Breast epithelium (tissue), 4 donors: ENCODE data around the gene NFASC. TPM values are rescaled to one million over a fixed set of nuclear protein-coding genes. Genes with fewer than 3 reads are reported as not detected.

Experiments
- DNase-seq, 2 donors: peaks; one replicate each; pipeline ENCODE4 v3.0.0-alpha.2; 2019; ENCODE audit warnings: low spot score in 2 of 2
- H3K27ac ChIP-seq, 2 donors: fragments of 200-600 bp; sonication (generic) in 1 of 2; one replicate each; pipeline ENCODE4 v1.5.1; 2016 to 2019; ENCODE audit warnings: mild to moderate bottlenecking in 1 of 2
- H3K27me3 ChIP-seq, 2 donors: fragments of 200-600 bp; sonication (generic) in 1 of 2; one replicate each; pipeline versions ENCODE4 v1.5.1 to v1.6.0; 2017 to 2019; ENCODE audit warnings: control low read depth in 1 of 2, mild to moderate bottlenecking in 1 of 2
- H3K36me3 ChIP-seq: fragments of 200-600 bp; one replicate; pipeline ENCODE4 v1.5.1; 2019
- H3K4me1 ChIP-seq, 2 donors: fragments of 200-600 bp; sonication (generic); one replicate each; pipeline ENCODE4 v1.5.1; 2016 to 2019; ENCODE audit warnings: control low read depth in 1 of 2
- H3K4me3 ChIP-seq, 3 donors: fragments of 200-600 bp; sonication (generic); 1 replicate in 2 of 3; 2 replicates in 1 of 3; pipeline ENCODE4 v1.5.1; 2016 to 2019; ENCODE audit warnings: mild to moderate bottlenecking in 3 of 3, moderate library complexity in 2 of 3
- H3K9me3 ChIP-seq, 2 donors: fragments of 200-600 bp; sonication (generic) in 1 of 2; one replicate each; pipeline ENCODE4 v1.5.1; 2016 to 2019; ENCODE audit warnings: control low read depth in 1 of 2
- POLR2A ChIP-seq: fragments of 450-650 bp; IDR thresholded peaks from one replicate; pipeline ENCODE4 v1.6.1; 2016; ENCODE audit warnings: antibody characterized with exemption, mild to moderate bottlenecking, moderate library complexity
- POLR2AphosphoS5 ChIP-seq, 3 donors: sonication (generic); formaldehyde crosslinking; IDR thresholded peaks; one replicate each; pipeline ENCODE4 v1.6.1; 2017; ENCODE audit warnings: antibody characterized with exemption in 3 of 3
- intact Hi-C: fragments of 100-400 bp; cut with DNase I; formaldehyde crosslinking; loops from one replicate; pipeline ENCODE4 v1.15.1; 2023; ENCODE audit warnings: low total_unique reads
- total RNA-seq, 3 donors: library from RNA; depleted of rRNA; stranded (reverse); fragments of >200 nt; gene quantifications; one replicate each; pipeline ENCODE4 v1.1.0, GENCODE V29; 2016
- TF ChIP-seq, protein P1 (sequence below), 3 donors: fragments of 450-650 bp; IDR thresholded peaks; one replicate each; pipeline ENCODE4 v1.5.1; 2016 to 2017; ENCODE audit warnings: antibody characterized with exemption in 3 of 3, mild to moderate bottlenecking in 3 of 3, moderate library complexity in 3 of 3

Gene NFASC
- total RNA-seq, 3 donors from 2014 or later = 1.6 to 19.5 (median 14.1) TPM

DNA sequence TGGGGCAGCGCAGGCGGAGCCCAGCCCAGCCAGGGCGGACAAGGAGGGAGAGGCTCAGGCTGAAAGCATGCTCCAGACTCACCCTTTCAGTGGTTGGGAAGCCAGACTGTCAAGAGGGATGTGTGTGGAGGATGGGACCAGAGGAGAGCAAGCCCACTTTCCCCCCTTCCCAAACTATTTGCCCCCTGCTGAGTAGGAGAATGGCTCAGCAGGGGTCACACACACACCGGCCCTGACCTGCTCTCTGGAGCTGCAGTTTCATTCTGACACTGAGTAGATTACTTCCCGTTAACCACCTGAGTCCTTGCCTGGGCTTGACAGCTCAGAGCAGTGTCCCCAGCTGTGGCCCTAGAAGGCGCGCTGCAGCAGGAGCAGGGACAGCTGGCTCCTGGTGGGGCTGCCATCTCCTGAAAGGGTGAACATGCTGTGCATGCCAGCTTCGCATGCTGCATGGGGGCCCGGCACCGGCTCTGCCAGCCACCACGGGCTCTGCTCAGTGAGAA, 120.7 kb downstream of the NFASC start:
- no peaks in the 10 kb centered on the region for H3K4me1 ChIP-seq
- no peak overlapping the region for H3K27ac ChIP-seq
- H3K4me3 ChIP-seq = no peak overlapping the region
- no peaks in the 10 kb centered on the region for H3K27me3 ChIP-seq
- no peaks in the 10 kb centered on the region for H3K9me3 ChIP-seq
- H3K36me3 ChIP-seq = no peaks in the 10 kb centered on the region
- no peak for DNase-seq
- no peak for TF ChIP-seq POLR2AphosphoS5 (IDR thresholded peaks at IDR 0.05)
- TF ChIP-seq, protein P1, sequence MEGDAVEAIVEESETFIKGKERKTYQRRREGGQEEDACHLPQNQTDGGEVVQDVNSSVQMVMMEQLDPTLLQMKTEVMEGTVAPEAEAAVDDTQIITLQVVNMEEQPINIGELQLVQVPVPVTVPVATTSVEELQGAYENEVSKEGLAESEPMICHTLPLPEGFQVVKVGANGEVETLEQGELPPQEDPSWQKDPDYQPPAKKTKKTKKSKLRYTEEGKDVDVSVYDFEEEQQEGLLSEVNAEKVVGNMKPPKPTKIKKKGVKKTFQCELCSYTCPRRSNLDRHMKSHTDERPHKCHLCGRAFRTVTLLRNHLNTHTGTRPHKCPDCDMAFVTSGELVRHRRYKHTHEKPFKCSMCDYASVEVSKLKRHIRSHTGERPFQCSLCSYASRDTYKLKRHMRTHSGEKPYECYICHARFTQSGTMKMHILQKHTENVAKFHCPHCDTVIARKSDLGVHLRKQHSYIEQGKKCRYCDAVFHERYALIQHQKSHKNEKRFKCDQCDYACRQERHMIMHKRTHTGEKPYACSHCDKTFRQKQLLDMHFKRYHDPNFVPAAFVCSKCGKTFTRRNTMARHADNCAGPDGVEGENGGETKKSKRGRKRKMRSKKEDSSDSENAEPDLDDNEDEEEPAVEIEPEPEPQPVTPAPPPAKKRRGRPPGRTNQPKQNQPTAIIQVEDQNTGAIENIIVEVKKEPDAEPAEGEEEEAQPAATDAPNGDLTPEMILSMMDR (IDR thresholded peaks at IDR 0.05) = no peak
- TF ChIP-seq POLR2A = no peak
- intact Hi-C loops = no loop called here

DNA sequence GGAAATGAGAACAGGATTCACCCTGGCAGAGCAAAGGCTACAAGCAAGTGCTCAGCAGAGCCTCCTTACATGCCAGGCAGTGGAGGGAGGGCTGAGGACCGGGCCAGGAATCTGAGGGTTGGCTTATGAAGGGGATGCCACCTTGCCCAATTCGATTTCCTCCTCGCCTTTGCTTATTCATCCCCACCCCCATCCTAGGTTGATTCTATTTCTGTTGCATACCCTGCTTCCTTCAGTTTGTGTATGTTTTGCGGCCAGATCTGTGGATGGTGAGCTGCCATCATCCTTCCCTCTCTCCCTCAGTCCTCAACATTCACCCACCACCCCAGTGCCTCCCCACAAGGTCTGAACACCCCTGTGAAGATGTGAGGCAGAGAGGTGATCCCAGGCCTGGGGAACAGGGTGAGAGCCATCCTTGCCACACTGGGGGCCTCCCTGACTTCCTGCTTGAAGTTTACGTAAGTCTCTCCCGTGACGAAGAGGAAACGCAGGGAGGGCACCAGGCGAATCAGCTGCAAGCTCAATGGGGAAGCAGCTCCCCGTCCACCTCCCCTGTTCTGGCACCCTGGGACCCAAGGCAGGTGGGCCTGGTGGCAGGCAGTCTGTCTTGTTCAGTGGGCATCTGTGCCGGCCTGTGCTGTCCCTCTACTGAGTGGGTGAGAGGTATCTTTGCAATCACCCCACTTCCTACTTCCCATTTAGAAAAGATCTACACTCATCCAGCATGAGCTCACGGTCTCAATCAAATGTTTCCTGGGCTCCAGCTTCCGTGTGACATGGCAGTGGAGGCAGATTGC, 121.7 kb downstream of the NFASC start:
- H3K4me3 ChIP-seq = no peak overlapping the region
- H3K4me1 ChIP-seq = no peaks in the 10 kb centered on the region
- H3K9me3 ChIP-seq = no peaks in the 10 kb centered on the region
- no peaks in the 10 kb centered on the region for H3K36me3 ChIP-seq
- TF ChIP-seq, protein P1 (IDR thresholded peaks at IDR 0.05) = no peak
- no peak for TF ChIP-seq POLR2A
- TF ChIP-seq POLR2AphosphoS5 (IDR thresholded peaks at IDR 0.05) = no peak
- H3K27ac ChIP-seq = no peak overlapping the region
- no peaks in the 10 kb centered on the region for H3K27me3 ChIP-seq
- intact Hi-C loops = no loop called here
- DNase-seq = no peak

DNA sequence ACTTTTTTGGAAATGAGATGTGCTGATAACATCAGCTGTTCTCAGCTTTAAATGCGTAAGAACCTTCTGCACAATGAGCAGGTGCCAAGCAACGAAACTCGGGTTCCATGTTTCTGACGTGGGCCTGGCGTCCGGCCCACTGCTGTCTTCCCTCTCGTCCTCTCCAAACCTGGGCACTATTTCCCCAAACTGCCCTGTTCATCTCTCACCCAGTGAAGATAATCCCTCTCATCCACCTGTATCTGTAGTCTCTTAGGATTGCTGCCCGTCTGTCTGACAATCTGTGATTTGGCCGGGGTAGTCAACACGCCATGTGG, 122.3 kb downstream of the NFASC start:
- TF ChIP-seq POLR2AphosphoS5 (IDR thresholded peaks at IDR 0.05) (no peak), POLR2A (no peak)
- TF ChIP-seq, protein P1 (IDR thresholded peaks at IDR 0.05) = no peak
- H3K4me3 ChIP-seq = no peak overlapping the region
- H3K9me3 ChIP-seq = no peaks in the 10 kb centered on the region
- no peaks in the 10 kb centered on the region for H3K4me1 ChIP-seq
- intact Hi-C loops = no loop called here
- no peaks in the 10 kb centered on the region for H3K27me3 ChIP-seq
- no peaks in the 10 kb centered on the region for H3K36me3 ChIP-seq
- no peak overlapping the region for H3K27ac ChIP-seq
- no peak for DNase-seq

DNA sequence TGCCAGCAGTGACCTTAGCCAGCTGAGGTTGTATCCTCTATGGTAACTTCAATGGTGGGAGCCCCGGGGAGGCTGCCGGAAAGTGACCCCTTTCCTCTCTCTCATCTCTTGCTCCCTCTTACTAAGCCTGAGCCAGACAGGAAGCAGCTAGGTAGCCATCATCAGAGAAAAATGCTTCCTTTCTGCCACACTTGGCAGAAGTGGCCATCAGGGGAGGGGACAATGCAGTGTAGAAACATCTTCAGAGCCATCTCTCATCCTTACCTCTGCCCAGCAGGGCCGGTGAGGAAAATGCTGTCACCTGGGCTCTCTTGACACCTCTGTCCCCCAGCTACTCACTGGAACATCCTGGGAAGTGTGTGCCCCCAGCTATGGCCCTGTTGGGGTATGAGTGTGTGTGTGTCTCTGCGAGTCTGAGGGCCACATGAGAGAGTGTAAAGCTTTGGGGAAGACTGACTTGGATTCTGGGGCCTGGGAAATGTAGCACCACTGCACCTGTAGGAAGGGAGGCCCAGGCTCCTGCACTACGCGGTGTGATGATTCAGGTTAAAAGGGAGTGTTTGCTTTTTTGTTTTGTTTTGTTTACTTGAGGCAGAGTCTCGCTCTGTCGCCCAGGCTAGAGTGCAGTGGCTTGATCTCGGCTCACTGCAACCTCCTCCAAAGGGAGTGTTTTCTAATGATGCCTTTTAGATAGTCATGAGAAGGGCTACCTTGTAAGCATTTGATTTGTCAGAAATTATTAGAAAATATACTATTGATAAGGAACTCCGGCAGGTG, 123.6 kb downstream of the NFASC start:
- Histone ChIP-seq H3K36me3 (no peaks in the 10 kb centered on the region), H3K4me3 (no peak overlapping the region), H3K9me3 (no peaks in the 10 kb centered on the region), H3K27ac (no peak overlapping the region), H3K27me3 (no peaks in the 10 kb centered on the region), H3K4me1 (no peaks in the 10 kb centered on the region)
- no peak for DNase-seq
- no peak for TF ChIP-seq POLR2AphosphoS5 (IDR thresholded peaks at IDR 0.05)
- TF ChIP-seq, protein P1 (IDR thresholded peaks at IDR 0.05) = no peak
- intact Hi-C loops = no loop called here

DNA sequence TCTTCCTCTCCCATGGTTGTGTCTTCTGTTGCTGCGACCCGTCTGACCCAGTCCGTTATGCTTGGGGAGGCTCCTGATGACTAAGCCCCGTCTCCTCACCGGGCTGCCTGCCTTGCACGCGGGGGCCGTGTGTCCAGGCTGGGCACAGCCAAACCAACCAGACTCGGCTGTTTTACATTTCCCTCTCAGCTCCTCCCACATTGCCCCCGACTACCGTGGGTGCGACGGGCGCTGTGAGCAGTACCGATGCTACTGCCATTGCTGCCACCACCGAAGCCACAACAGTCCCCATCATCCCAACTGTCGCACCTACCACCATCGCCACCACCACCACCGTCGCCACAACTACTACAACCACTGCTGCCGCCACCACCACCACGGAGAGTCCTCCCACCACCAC, 126.3 kb downstream of the NFASC start:
- H3K36me3 ChIP-seq = no peaks in the 10 kb centered on the region

More for the DNA sequence above, 126.3 kb downstream of the NFASC start:
- intact Hi-C loops = no loop called here
- H3K4me3 ChIP-seq = no peak overlapping the region
- no peaks in the 10 kb centered on the region for H3K4me1 ChIP-seq
- no peaks in the 10 kb centered on the region for H3K27me3 ChIP-seq
- H3K9me3 ChIP-seq = no peaks in the 10 kb centered on the region
- H3K27ac ChIP-seq = peak overlapping the region in 1 of 2 donors; percentile 19
- TF ChIP-seq POLR2A = no peak
- no peak for TF ChIP-seq POLR2AphosphoS5 (IDR thresholded peaks at IDR 0.05)
- DNase-seq = no peak
